Karpas-422 (cell line): ENCODE data around the gene GOLGA6C. TPM values are rescaled to one million over a fixed set of nuclear protein-coding genes. Genes with fewer than 3 reads are reported as not detected.
"Not testable (repeated sequence)": the region's sequence is repeated elsewhere in the genome, so short reads cannot be mapped to it uniquely, and the experiment has no call there.

Experiments used
- DNase-seq: peaks from one replicate; pipeline ENCODE4 v3.0.0-alpha.2; 2015
- H2AFZ ChIP-seq: fragments of 200-600 bp; sonication (generic); 2 replicates; pipeline ENCODE4 v1.6.1; 2014; ENCODE audit warnings: antibody characterized with exemption, low read length, mixed read lengths
- H3K27ac ChIP-seq: fragments of 200-600 bp; sonication (generic); 2 replicates; pipeline ENCODE4 v1.5.1; 2014; ENCODE audit warnings: mild to moderate bottlenecking, low read length, moderate library complexity
- H3K27me3 ChIP-seq: fragments of 200-600 bp; sonication (generic); 2 replicates; pipeline ENCODE4 v1.6.1; 2014; ENCODE audit warnings: low read length, mixed read lengths
- H3K36me3 ChIP-seq: fragments of 200-600 bp; sonication (generic); 2 replicates; pipeline ENCODE4 v1.6.1; 2014; ENCODE audit warnings: low read length, mixed read lengths; ENCODE audit not compliant: insufficient read depth
- H3K4me1 ChIP-seq: fragments of 200-600 bp; sonication (generic); 2 replicates; pipeline ENCODE4 v1.6.1; 2014; ENCODE audit warnings: mild to moderate bottlenecking, low read length, mixed read lengths
- H3K4me2 ChIP-seq: fragments of 200-600 bp; sonication (generic); 2 replicates; pipeline ENCODE4 v1.6.1; 2014; ENCODE audit warnings: low read length, low read depth, mild to moderate bottlenecking; ENCODE audit not compliant: poor library complexity, severe bottlenecking
- H3K4me3 ChIP-seq: fragments of 200-600 bp; sonication (generic); 2 replicates; pipeline ENCODE4 v1.5.1; 2014; ENCODE audit warnings: mild to moderate bottlenecking, antibody characterized with exemption, low read length, mixed read lengths
- H3K79me2 ChIP-seq: fragments of 200-600 bp; sonication (generic); 2 replicates; pipeline ENCODE4 v1.6.1; 2014; ENCODE audit warnings: mild to moderate bottlenecking, low read length, mixed read lengths
- H3K9ac ChIP-seq: fragments of 200-600 bp; sonication (generic); 2 replicates; pipeline ENCODE4 v1.6.0; 2014; ENCODE audit warnings: low read length
- H3K9me2 ChIP-seq: fragments of 200-600 bp; sonication (generic), shearing (Covaris generic); replicated peaks from 2 replicates; pipeline ENCODE4 v1.6.0; 2014; ENCODE audit warnings: mild to moderate bottlenecking, low read length, moderate library complexity; ENCODE audit not compliant: insufficient read depth
- H3K9me3 ChIP-seq: fragments of 300-700, 200-600 bp; sonication (generic); 2 replicates; pipeline ENCODE4 v1.6.1; 2014; ENCODE audit warnings: low read length, mixed read lengths
- H4K20me1 ChIP-seq: fragments of 200-600 bp; sonication (generic); 2 replicates; pipeline ENCODE4 v1.6.1; 2014; ENCODE audit warnings: mild to moderate bottlenecking, antibody characterized with exemption, low read length, low read depth; ENCODE audit not compliant: insufficient read depth
- total RNA-seq: library from RNA; depleted of rRNA; stranded (reverse); fragments of >200 nt; shearing (Covaris generic); gene quantifications from 2 replicates; pipeline ENCODE4 v1.2.3, GENCODE V29; 2014; ENCODE audit warnings: low replicate concordance

GOLGA6C gene
- total RNA-seq, 1 experiment from 2014 or later, result not detected

- Histone ChIP-seq H4K20me1 (no peaks in the 10 kb centered on the region), H3K27ac (no peak overlapping the region), H3K9me2 (no peaks in the 10 kb centered on the region), H3K4me1 (0 out of 2 replicates have a peak, but pooled peaks cover 2% of the 10 kb centered on the region), H3K9me3 (no peaks in the 10 kb centered on the region), H3K9ac (no peak overlapping the region), H2AFZ (no peak overlapping the region), H3K4me2 (no peak overlapping the region), H3K36me3 (no peaks in the 10 kb centered on the region), H3K4me3 (no peak overlapping the region), H3K79me2 (no peaks in the 10 kb centered on the region), H3K27me3 (no peaks in the 10 kb centered on the region)
- DNase-seq, result no peak
Measured at GRCh38 chr15:75235760-75236729, 22.1 kb upstream of the GOLGA6C start.

DNA sequence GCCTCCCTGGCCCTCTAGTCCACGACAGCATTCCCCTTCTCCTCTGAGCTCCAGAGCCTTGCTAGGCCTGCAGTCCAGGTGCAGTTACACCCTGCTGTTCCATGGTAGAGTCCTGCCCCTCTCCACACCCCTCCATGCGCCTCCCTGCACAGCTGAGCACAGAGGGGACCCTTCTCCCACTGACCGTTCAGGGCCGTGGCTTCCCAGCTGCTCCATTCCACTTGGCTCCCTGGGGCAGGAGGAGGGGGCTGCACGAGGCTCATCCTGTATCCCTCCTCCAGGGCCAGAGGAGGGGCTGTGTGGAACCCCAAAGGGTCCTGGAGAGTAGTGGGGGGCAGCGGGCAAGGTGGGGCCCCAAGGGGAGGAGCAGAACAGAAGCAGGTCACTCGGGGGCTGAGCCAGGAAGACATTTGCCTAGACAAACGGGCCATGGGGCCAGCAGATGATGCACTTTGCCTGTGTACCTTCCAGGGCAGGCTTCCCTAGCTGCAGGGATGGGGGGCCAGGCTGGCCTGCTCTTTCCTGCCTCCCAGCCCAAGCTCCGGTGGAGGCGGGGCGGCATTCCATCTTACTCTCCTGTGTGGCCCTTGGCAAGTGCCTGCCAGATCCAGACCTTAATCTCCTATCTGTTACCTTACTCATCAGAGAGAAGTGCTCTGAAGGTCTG is 20.7 kb upstream of the GOLGA6C start:
- Histone ChIP-seq H3K4me3 (no peak overlapping the region), H3K9ac (no peak overlapping the region), H3K9me3 (no peaks in the 10 kb centered on the region), H3K4me1 (0 out of 2 replicates have a peak, but pooled peaks cover 2% of the 10 kb centered on the region), H3K4me2 (no peak overlapping the region), H3K36me3 (no peaks in the 10 kb centered on the region), H2AFZ (no peak overlapping the region), H4K20me1 (no peaks in the 10 kb centered on the region), H3K79me2 (no peaks in the 10 kb centered on the region), H3K27me3 (no peaks in the 10 kb centered on the region), H3K9me2 (no peaks in the 10 kb centered on the region), H3K27ac (no peak overlapping the region)
- no peak for DNase-seq

GRCh38 chr15:75238150-75238549 is 20.0 kb upstream of the GOLGA6C start:
- no peaks in the 10 kb centered on the region for H3K36me3 ChIP-seq
- no peaks in the 10 kb centered on the region for H3K27me3 ChIP-seq
- no peak overlapping the region for H3K4me3 ChIP-seq
- no peaks in the 10 kb centered on the region for H3K79me2 ChIP-seq
- no peak overlapping the region for H3K27ac ChIP-seq
- H3K9me3 ChIP-seq, result no peaks in the 10 kb centered on the region
- no peaks in the 10 kb centered on the region for H4K20me1 ChIP-seq
- H3K4me2 ChIP-seq, result no peak overlapping the region
- DNase-seq, result no peak
- H3K4me1 ChIP-seq, result 0 out of 2 replicates have a peak, but pooled peaks cover 2% of the 10 kb centered on the region
- no peak overlapping the region for H3K9ac ChIP-seq
- H3K9me2 ChIP-seq, result no peaks in the 10 kb centered on the region
- no peak overlapping the region for H2AFZ ChIP-seq

GRCh38 chr15:75245741-75246140 is 12.4 kb upstream of the GOLGA6C start:
- H3K9ac ChIP-seq, H3K4me3 ChIP-seq, H3K36me3 ChIP-seq, H3K4me1 ChIP-seq, H3K9me3 ChIP-seq, H2AFZ ChIP-seq, H4K20me1 ChIP-seq, H3K4me2 ChIP-seq, H3K9me2 ChIP-seq, DNase-seq, H3K79me2 ChIP-seq, H3K27ac ChIP-seq, H3K27me3 ChIP-seq: not testable (repeated sequence)

GRCh38 chr15:75248991-75249390 is 9.1 kb upstream of the GOLGA6C start:
- H3K36me3 ChIP-seq, H3K27me3 ChIP-seq, H3K9me2 ChIP-seq, H3K4me1 ChIP-seq, H3K9ac ChIP-seq, H3K79me2 ChIP-seq, H4K20me1 ChIP-seq, H3K4me2 ChIP-seq, DNase-seq, H3K9me3 ChIP-seq, H3K27ac ChIP-seq, H2AFZ ChIP-seq, H3K4me3 ChIP-seq: not testable (repeated sequence)

DNA sequence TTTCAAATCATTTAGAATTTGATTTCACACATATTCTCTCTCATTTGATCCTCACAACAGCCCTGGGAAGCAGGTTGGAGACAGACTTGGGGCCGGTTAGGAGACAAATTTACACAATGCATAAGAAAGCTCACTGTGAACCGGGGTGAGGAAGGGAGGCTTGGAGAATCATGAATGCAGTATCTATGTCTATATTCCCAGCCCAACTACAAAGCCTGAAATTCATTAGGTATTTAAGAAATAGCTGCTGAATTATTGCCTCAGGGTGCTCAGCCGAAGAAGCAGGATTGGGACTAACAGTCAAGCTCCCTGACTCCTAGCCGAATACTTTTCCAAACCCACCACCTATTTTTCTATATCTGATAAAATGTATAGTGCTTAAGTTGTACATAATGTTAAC is 8.4 kb upstream of the GOLGA6C start:
- Histone ChIP-seq H3K36me3 (no peaks in the 10 kb centered on the region), H3K4me3 (no peak overlapping the region), H2AFZ (no peak overlapping the region), H3K9me2 (no peaks in the 10 kb centered on the region), H4K20me1 (no peaks in the 10 kb centered on the region), H3K79me2 (no peaks in the 10 kb centered on the region), H3K9ac (no peak overlapping the region), H3K27ac (no peak overlapping the region), H3K9me3 (no peaks in the 10 kb centered on the region), H3K27me3 (no peaks in the 10 kb centered on the region), H3K4me2 (no peak overlapping the region), H3K4me1 (no peaks in the 10 kb centered on the region)
- no peak for DNase-seq

- H3K27ac ChIP-seq, H3K9ac ChIP-seq, H3K27me3 ChIP-seq: not testable (repeated sequence)
Measured at GRCh38 chr15:75251343-75251742, 6.8 kb upstream of the GOLGA6C start.

GRCh38 chr15:75252285-75252684 is 5.8 kb upstream of the GOLGA6C start:
- not testable (repeated sequence) for H4K20me1 ChIP-seq, H3K27ac ChIP-seq, DNase-seq, H3K27me3 ChIP-seq, H2AFZ ChIP-seq, H3K36me3 ChIP-seq, H3K9me3 ChIP-seq, H3K4me2 ChIP-seq, H3K9me2 ChIP-seq, H3K4me1 ChIP-seq, H3K9ac ChIP-seq, H3K79me2 ChIP-seq, H3K4me3 ChIP-seq

More at GRCh38 chr15:75251343-75251742, 6.8 kb upstream of the GOLGA6C start:
- not testable (repeated sequence) for H2AFZ ChIP-seq, H3K9me2 ChIP-seq, H3K36me3 ChIP-seq, H3K79me2 ChIP-seq, H3K9me3 ChIP-seq, H4K20me1 ChIP-seq, DNase-seq, H3K4me1 ChIP-seq, H3K4me2 ChIP-seq, H3K4me3 ChIP-seq
